HG03159 (cell line): ENCODE data around the gene ZNF597.

Source experiments
- ATAC-seq: cut with Tn5 transposase; IDR thresholded peaks from one replicate; pipeline ENCODE4 v1.9.1; 2021; ENCODE audit warnings: mild to moderate bottlenecking, moderate library complexity; ENCODE audit not compliant: unreplicated experiment

The ZNF597 gene

GRCh38 chr16:3443108-3444031 is at the start of gene ZNF597, which contains the start of gene NAA60:
TSS of gene ZNF597 (minus strand) at chr16:3443504. CDS start at chr16:3443153, 351 bp downstream.
TSS of gene NAA60 (plus strand) at chr16:3443680. CDS start at chr16:3476228, 32,548 bp downstream.
- peak; percentile 80 for ATAC-seq

GRCh38 chr16:3492356-3492755 is 49.1 kb upstream of the ZNF597 start:
- no peak for ATAC-seq

GRCh38 chr16:3490911-3491629 is 47.8 kb upstream of the ZNF597 start:
- no peak for ATAC-seq

GRCh38 chr16:3488801-3489200 is 45.5 kb upstream of the ZNF597 start:
- no peak for ATAC-seq

- no peak for ATAC-seq
Observed at GRCh38 chr16:3487521-3488410, 44.5 kb upstream of the ZNF597 start.

- no peak for ATAC-seq
Observed at GRCh38 chr16:3486506-3487215, 43.4 kb upstream of the ZNF597 start.

- no peak for ATAC-seq
Observed at GRCh38 chr16:3485821-3486505, 42.7 kb upstream of the ZNF597 start.

GRCh38 chr16:3485097-3485745 is 41.9 kb upstream of the ZNF597 start:
- no peak for ATAC-seq

GRCh38 chr16:3484318-3485096 is 41.2 kb upstream of the ZNF597 start:
- no peak for ATAC-seq

GRCh38 chr16:3482659-3483241 is 39.4 kb upstream of the ZNF597 start:
- no peak for ATAC-seq

GRCh38 chr16:3481696-3482658 is 38.7 kb upstream of the ZNF597 start:
- no peak for ATAC-seq

GRCh38 chr16:3480901-3481695 is 37.8 kb upstream of the ZNF597 start:
- ATAC-seq, result no peak

- no peak for ATAC-seq
Observed at GRCh38 chr16:3479654-3480216, 36.4 kb upstream of the ZNF597 start.

- no peak for ATAC-seq
Observed at GRCh38 chr16:3478242-3478925, 35.1 kb upstream of the ZNF597 start.

- no peak for ATAC-seq
Observed at GRCh38 chr16:3476409-3476808, 33.1 kb upstream of the ZNF597 start.
